ENCODE data around the gene MAST4. TPM values are rescaled to one million over a fixed set of nuclear protein-coding genes. Genes with fewer than 3 reads are reported as not detected.

The MAST4 gene
- total RNA-seq, 1 donor from 2014 or later = 17.2 TPM

DNA sequence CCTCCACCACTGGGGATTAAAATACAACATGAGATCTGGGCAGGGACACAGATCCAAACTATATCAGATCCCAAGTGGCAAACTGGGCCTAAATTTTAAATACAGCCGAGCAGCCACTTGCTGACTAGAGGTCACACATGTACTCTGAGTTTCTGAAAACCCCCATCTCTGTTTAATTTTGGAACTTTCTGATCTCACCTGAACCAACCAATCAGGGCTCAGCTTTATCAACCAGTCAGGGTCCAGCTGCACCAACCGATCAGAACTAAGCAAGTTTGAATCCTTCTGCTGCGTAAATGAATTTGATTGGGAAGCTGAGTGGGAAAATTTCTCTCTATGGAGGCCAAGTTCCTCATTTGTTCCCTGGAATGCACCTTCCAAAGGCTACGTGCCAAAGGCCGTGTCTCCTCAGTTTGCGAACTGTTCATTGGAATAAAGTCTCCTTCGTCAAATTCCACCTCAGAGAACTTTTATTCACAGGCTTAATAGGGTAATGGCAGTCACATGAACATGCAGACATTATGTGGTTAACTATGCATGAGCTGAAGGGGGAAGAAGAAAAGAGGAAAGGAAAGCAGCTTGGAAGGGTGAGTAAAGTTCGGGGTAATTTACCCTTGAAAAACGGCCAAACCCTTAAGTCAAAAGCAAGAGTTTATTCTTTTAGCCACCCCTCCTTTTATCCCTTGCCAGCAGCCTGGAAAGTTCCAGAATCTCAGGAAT lies 596.7 kb downstream of the MAST4 start:
- Mint-ChIP-seq H3K4me3 (peak overlapping the region; percentile 91), H3K4me1 (peaks cover 97% of the 10 kb centered on the region), H3K27ac (peak overlapping the region; percentile 98), H3K27me3 (no peaks in the 10 kb centered on the region), H3K36me3 (ENCODE audit: low read depth) (peaks cover 66% of the 10 kb centered on the region), H3K9me3 (peaks cover 2% of the 10 kb centered on the region)
- POLR2A ChIA-PET = interaction anchor here (0.7 to 12.0 kb wide), 10 partner anchors 11 to 1023 kb away, joined by 3 to 228 read pairs (median 4); partner anchors contain the start of gene PIK3R1
- no peak for DNase-seq
- TF ChIP-seq, protein P1, sequence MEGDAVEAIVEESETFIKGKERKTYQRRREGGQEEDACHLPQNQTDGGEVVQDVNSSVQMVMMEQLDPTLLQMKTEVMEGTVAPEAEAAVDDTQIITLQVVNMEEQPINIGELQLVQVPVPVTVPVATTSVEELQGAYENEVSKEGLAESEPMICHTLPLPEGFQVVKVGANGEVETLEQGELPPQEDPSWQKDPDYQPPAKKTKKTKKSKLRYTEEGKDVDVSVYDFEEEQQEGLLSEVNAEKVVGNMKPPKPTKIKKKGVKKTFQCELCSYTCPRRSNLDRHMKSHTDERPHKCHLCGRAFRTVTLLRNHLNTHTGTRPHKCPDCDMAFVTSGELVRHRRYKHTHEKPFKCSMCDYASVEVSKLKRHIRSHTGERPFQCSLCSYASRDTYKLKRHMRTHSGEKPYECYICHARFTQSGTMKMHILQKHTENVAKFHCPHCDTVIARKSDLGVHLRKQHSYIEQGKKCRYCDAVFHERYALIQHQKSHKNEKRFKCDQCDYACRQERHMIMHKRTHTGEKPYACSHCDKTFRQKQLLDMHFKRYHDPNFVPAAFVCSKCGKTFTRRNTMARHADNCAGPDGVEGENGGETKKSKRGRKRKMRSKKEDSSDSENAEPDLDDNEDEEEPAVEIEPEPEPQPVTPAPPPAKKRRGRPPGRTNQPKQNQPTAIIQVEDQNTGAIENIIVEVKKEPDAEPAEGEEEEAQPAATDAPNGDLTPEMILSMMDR (IDR thresholded peaks at IDR 0.05) = no peak
- peak; percentile 59 for ATAC-seq (ENCODE audit: low read depth)
- CTCF ChIA-PET = interaction anchor here (0.9 to 4.4 kb wide), 8 partner anchors 10 to 32 kb away, joined by 3 to 36 read pairs (median 4); no protein-coding TSS in a partner anchor
- intact Hi-C loops (cut with micrococcal nuclease) = loop anchor here (1.0 to 10.0 kb wide), 4 partner anchors 9 to 1242 kb away; no protein-coding TSS in a partner anchor

DNA sequence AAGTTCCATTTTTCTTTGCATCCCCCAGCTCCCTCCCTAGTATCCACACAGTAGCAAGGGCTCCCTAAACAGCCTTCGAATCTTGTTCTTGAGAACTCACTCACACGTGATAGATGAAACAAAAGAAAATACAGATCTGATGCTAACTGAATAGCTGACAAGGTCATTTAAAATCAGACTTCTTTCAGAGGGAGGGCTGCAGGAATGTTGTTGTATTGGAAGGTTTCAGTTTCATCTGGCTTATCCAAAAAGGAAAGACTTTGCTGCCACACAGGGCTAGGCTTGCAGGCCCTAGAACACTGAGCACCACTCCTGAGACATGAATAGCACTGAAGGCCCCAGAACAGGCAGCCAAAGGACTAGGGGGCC lies 597.2 kb downstream of the MAST4 start:
- Mint-ChIP-seq H3K36me3 (ENCODE audit: low read depth) (peaks cover 62% of the 10 kb centered on the region), H3K9me3 (peaks cover 2% of the 10 kb centered on the region), H3K27me3 (no peaks in the 10 kb centered on the region), H3K4me1 (peaks cover 97% of the 10 kb centered on the region), H3K27ac (peak overlapping the region; percentile 98), H3K4me3 (peak overlapping the region; percentile 91)
- intact Hi-C loops (cut with micrococcal nuclease) = loop anchor here (1.0 to 10.0 kb wide), 4 partner anchors 9 to 1241 kb away; no protein-coding TSS in a partner anchor
- DNase-seq (no peak), ATAC-seq (ENCODE audit: low read depth) (peak; percentile 3)
- ChIA-PET CTCF (interaction anchor here (0.9 to 4.4 kb wide), 7 partner anchors 9 to 27 kb away, joined by 3 to 36 read pairs (median 5); no protein-coding TSS in a partner anchor), POLR2A (interaction anchor here (0.7 to 12.0 kb wide), 10 partner anchors 12 to 1023 kb away, joined by 3 to 228 read pairs (median 4); partner anchors contain the start of gene PIK3R1)
- TF ChIP-seq, protein P1 (IDR thresholded peaks at IDR 0.05) = no peak

DNA sequence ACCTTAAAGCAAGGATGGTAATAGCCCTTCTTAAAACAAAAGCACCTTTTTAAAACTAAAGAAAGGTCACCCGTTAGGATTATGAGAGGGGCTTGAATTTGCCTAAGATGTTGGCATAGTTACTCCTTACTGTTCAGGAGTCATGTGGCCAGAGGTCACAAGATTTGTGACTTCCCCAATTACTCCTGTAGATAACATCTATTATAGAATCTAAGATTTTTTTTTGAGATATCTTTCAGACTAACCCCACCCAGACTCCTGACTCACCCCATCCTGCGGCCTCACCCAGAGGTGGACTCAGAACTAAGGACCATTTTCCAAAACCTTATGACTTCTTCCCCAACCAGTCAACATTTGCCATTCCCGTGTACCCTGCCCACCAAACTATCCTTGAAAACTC lies 598.0 kb downstream of the MAST4 start:
- Mint-ChIP-seq H3K4me1 (peaks cover 97% of the 10 kb centered on the region), H3K36me3 (ENCODE audit: low read depth) (peaks cover 55% of the 10 kb centered on the region), H3K4me3 (peak overlapping the region; percentile 91), H3K9me3 (peaks cover 2% of the 10 kb centered on the region), H3K27me3 (no peaks in the 10 kb centered on the region), H3K27ac (peak overlapping the region; percentile 98)
- POLR2A ChIA-PET = interaction anchor here (6.7 to 12.0 kb wide), 2 partner anchors 11 to 27 kb away, joined by 60 to 228 read pairs; no protein-coding TSS in a partner anchor
- TF ChIP-seq, protein P1 (IDR thresholded peaks at IDR 0.05) = no peak
- ATAC-seq (ENCODE audit: low read depth) (peak; percentile 12), DNase-seq (no peak)
- intact Hi-C loops (cut with micrococcal nuclease) = loop anchor here (10.0 kb wide), 1 partner anchor 1241 kb away; no protein-coding TSS in a partner anchor
- CTCF ChIA-PET = interaction anchor here (1.3 to 4.4 kb wide), 2 partner anchors 8 to 13 kb away, joined by 3 to 36 read pairs; no protein-coding TSS in a partner anchor

DNA sequence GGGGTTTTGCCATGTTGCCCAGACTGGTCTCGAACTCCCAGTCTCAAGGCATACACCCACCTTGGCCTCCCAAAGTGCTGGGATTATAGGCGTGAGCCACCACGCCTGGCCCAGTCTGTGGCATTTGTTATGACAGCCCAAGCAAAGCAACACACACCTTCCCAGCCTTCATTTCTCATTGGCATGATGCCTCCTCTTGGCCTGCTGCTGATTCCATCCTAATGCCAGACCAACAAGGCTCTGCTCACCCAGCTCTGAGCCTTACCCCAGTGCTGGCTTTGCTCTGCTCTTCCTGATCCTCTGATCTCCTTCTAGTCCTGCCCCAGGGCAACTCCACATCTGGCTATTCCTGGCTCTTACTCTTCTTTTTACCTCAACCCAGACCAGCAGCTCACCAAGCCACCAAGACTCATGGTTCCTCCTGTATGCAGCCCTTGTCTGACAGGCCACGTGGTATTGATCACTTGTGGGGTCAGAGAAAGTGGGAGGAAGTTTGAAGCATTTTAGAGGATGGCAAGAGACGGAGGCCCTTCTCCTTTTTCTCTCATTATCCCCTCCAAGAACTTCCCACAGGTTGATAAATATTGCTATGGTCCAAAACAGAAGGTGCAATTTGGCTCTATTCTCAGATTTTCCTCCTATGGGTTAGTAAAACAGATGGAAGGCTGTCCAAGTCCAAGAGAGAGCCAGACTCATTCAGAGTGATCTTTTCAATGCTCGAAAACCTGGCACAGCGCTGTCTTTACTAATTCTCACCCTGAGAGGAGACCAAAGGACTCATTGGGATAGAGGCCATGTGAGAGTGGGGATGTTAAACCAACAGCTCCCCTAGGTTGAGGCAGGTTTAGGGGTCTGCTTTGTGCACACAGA lies 599.4 kb downstream of the MAST4 start:
- TF ChIP-seq, protein P1 (IDR thresholded peaks at IDR 0.05) = no peak
- Mint-ChIP-seq H3K27me3 (no peaks in the 10 kb centered on the region), H3K4me3 (peak overlapping the region; percentile 91), H3K27ac (peak overlapping the region; percentile 98), H3K9me3 (peaks cover 2% of the 10 kb centered on the region), H3K4me1 (peaks cover 97% of the 10 kb centered on the region), H3K36me3 (ENCODE audit: low read depth) (peaks cover 40% of the 10 kb centered on the region)
- DNase-seq (no peak), ATAC-seq (ENCODE audit: low read depth) (no peak)
- intact Hi-C loops (cut with micrococcal nuclease) = loop anchor here (1.0 to 10.0 kb wide), 3 partner anchors 8 to 1239 kb away; no protein-coding TSS in a partner anchor
- ChIA-PET POLR2A (interaction anchor here (0.9 to 16.1 kb wide), 7 partner anchors 7 to 1020 kb away, joined by 3 to 228 read pairs (median 17); partner anchors contain the start of gene PIK3R1), CTCF (interaction anchor here (0.9 to 1.9 kb wide), 3 partner anchors 12 to 29 kb away, joined by 3 to 10 read pairs (median 6); no protein-coding TSS in a partner anchor)

Data from activated B cell treated with CpG ODN at 0.5 μM for 24 hours (primary cell).